HG02885 (cell line): Measurements from ENCODE around the gene PPP2R5D.

ENCODE experiments used
- ATAC-seq: cut with Tn5 transposase; IDR thresholded peaks from one replicate; pipeline ENCODE4 v1.9.1; 2021; ENCODE audit warnings: mild to moderate bottlenecking; ENCODE audit not compliant: unreplicated experiment, poor library complexity

Gene PPP2R5D

DNA sequence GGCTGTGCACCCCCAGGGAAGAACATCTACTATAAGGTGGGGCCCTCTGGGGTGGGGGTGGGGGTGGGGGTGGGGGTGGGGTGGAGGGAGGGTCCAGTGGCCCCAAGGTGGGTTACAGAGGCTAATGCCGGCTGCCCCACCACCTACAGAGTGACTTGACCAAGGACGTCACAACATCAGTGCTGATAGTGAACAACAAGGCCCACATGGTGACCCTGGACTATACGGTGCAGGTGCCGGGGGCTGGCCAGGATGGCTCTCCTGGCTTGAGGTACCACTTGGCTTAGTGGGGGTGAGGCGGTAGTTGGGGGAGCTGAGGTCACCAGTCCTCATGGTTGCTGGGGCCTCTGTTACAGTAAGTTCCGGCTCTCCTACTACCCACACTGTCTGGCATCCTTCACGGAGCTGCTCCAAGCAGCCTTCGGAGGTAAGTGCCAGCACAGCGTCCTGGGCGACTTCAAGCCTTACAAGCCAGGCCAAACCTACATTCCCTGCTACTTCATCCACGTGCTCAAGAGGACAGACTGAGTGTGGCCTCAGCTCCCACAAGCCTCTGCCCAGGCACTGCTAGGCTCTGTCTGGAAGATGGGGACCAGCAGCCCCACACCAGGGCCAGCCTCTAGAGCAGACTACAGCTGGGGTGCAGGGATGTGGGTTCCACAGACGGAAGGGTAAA is 21.1 kb upstream of the PPP2R5D start:
- ATAC-seq = no peak

DNA sequence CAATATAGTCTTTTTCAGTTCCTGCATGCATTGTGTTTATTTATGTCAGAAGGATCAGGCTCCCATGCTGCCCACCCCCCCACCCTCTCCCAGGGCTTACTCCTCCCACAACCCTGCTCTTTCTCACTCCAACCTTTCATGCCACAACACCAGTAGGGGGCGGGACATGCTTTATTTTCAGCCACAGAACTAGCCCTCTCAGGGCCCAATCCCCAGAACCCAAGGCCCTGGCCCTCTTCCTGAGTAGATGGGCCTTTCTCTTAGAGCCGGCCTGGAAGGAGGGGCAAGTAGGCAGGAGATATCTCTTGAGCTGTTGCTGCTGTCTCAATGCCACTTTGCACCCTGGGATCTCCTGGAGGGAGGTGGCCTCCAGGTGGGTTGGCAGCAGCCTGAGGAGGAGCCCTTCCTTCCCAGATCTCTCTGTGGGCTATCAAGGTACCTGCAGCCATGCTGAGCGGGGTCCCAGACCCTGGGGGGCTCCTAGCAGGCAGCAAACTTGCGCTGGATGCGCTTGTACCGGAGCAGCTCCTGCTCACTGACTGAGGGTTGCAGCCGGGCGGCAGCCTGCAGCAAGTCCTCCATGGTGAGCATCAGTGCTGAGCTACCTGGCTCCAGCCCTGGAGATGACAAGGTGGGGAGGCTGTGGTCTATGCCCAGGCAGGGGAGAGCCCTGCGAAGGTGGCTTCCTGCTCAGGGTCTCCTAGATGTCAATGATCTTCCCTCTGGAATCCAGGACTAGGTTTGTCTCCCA is 20.3 kb upstream of the PPP2R5D start:
- no peak for ATAC-seq

DNA sequence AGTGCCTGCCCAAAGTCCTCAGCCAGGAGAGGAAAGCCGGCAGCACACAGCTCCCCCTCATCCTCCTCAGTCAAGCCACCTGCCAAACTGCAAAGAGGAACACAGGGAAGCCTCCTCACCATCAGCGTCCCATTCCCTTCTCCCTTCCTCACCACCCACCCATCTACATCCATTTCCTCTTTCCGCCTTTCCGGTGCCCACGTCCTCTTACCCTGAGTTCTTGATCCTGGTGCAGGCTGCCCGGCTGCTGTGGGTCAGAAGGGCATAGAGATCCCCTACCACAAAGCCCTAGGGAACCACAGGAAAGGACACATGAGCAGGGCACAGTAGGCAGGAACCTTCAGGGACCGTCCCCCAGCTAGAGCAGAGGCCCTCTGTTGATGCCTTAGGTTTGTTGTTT is 17.8 kb upstream of the PPP2R5D start:
- no peak for ATAC-seq

DNA sequence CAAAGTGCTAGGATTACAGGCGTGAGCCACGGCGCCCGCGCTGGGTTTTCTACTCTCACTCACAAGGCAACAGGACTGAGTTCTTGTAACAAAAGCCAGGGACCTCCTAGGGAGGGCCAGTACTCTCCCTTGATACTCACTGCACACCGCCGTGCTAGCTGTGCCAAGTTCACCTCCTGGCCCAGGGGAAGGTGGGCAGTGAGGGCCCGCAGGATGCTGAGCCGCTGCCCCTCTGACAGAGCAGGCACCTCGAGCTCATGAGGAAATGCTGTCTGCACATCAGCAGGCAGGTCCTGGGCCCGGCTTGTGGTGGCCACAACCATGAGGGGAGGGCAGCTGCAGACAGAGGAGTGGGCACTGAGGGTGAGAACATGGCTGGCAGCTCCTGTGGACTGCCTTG is 17.1 kb upstream of the PPP2R5D start:
- no peak for ATAC-seq

DNA sequence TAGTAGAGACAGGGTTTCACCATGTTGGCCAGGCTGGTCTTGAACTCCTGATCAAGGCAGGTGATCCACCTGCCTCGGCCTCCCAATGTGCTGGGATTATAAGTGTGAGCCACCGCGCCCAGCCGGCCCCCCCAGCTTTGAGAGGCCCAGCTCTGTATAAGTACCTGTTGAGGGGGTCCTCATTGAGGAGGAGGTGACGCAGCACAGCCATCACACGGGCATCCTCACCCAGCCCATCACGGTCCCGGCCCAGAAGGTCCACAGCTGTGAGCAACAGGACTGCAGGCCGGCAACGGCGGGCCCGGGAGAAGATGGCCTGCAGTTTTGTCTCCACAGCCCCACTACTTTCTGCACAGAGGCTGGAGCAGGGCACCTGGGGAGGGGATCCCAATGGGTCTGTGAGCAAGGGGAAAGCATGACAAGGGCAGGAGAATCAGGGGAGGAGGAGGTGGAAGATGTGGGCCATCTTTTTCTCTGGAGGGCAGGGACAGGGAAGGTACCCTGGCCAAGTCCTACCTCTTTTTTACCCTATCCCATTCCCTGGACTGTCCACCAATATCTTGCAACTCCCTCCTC is 16.2 kb upstream of the PPP2R5D start:
- no peak for ATAC-seq

DNA sequence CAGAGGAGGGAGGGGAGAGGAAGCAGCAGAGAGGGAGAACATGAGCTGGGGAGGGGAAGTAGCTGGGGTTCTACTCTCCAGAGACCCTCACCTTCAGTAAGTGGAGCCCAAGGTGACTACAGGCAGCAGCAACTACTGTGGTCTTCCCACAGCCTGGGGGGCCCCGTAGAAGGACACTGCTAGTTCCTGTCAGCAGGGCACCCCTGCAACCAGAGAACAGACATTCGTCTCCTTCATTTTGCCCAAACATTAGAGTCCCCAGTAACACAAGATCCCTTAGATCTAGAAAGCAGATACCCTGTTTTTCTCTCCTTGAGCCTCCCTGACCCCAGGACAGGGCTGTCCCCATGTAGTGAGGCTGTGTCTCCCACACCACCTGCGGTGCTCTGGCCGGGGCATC is 15.6 kb upstream of the PPP2R5D start:
- no peak for ATAC-seq

DNA sequence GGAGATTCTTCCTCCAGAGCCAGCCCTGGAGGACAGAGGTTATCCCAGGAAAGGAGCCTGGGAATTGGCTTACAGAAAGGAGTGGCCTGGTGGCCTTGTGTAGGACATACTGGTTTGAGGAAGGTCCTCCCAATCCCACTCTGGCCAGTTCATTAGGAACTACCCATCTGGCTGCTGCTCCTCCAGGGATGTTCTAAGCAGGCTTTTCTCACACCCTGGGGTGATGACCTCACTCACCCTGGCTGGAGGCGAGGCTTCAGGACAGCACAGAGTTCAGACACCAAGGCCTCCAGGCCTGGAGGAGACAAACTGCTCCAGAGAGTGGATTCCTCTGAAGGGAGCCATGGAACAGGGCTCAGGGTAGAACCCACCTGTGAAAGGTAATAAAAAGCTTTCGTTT is 14.9 kb upstream of the PPP2R5D start:
- no peak for ATAC-seq

DNA sequence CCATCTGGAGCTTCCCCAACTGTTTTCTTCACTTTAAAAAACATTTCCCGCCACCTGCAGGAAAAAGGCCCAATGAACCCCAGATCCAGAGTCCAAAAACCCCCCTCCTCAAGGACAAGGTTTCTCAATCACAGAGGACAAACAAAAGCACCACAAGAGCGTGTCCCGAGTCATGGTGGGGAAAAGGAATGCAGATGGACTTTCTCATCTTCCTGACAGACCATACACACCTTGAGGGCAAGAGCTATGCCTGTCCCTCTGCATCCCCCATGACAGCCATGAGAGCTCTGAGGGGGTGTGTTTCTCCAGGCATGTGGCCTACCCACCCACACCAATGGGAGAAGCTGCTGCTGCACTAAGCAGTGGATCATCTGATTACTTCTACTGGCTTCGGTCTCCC is 14.4 kb upstream of the PPP2R5D start:
- no peak for ATAC-seq

DNA sequence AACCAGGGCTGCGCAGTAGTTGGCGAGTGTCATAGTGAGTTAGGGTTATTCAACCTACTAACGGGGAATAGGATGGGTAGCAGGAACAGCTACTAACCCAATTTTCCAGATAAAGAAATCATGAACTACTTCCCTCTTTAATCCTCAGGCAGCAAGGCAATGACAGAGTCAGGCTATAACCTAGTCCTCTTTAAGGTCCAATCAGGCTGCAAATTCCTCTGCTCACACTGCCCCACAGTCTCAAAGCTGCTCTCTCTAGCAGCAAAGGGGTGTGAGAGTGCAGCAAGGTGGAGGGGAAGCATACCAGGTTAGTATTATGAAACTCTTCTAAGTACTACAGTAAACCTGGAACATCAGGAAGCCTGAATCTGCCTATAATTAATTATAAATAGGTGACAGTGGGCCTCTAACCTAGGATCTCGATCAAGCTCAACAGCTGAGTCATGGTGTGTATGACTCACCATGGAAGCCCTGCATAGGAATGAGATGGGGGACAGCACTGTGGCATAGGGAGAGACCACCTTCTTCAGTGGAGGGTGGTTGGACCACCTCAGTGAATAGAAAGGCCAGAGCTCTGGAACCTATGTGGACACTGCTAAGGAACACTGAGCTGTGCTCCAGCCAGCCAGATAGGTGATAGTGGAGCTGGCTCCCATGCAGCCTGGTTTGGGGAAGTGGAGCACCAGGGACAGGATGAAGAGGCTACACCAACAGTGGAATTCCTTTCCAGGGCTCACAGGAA is 13.3 kb upstream of the PPP2R5D start:
- ATAC-seq = no peak

DNA sequence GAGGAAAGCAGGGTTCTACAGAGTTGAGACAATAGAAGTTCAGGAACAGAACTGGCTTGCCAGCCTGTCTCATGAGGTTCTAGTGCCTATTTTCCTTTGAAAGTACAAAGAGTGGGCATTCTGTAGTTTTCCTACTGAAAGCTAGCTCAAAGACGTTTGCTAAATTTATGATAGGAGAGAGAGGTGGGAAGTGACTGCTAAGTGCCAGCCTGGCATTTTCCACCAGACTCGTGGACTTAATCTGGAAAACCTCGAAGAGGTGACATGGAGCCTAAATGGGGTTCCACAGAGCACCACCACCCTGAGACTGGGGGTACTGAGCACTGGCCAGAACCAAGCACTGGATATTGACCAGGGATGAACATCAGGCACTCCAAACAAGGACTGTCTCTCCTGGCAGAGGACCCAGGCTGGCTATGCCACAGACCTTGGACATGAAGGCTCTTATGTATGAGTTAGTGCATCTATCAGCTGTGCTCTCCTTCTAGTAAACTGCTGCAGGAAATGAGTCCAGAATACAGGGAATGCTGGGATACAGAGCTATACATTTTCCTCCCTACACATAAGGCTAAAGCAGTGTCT is 12.5 kb upstream of the PPP2R5D start:
- ATAC-seq = no peak

DNA sequence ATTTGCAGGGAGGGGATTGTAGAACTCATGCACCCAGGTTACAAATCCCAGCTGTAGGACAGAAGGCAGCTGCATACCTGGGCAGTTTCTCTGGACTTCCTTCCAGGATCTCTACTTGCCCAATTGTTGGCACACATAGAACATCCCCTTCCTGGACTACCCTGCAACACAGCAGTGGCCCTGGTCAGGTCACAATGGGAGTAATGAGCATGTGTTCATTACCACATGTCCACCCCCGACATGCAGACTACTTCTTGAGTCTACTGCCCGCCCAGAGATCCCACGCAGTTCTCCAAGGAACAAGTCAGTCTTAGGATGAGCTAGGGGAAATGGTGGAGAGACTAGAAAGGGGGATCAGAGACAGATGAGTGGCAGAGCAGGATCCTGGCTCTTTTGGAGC is 10.4 kb upstream of the PPP2R5D start:
- no peak for ATAC-seq

DNA sequence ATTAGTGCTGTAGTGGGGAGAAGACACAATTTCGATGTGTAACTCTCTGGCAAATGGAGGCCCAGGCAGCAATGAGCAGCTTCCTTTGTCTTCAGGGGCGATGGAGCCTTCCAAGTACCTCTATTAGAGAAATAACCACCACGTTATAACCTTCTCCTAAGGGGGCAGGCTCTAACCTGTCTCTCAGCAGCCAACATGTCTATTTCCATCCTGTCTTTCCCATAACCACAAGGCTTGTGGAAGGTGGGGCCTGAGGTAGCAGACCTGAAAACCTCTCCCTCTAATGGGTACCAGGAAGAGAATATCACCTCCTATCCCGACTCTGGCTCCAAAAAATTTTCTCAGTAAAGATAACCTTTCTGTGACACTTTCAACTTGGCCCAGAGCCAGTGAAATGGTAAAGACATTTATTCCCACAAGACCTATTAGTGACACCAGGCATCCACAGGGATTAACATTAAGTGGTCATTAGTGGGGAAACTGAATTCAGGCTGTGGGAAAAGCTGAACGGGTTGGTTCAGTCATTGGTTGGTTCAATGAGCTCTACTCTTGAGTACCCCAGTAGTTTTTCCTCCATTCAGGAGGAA is 9.4 kb upstream of the PPP2R5D start:
- no peak for ATAC-seq

DNA sequence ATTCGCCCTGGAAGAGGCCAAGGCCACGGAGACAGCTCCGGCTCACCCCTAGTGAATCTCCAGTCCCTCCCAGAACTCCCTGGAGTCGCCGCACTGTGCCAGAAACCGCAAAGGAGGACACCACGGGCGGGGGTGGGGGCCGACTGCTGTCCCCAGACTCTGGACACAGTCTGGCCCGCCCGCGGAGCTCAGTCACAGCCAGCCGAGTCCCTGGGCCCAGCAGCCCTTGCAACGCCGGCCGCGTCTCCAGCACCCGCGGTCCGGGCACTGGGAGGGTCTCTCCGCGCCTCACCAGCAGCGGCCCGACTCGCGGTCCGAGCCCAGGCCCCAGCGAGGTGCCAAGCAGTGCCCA is 5.9 kb upstream of the PPP2R5D start:
- ATAC-seq = peak; percentile 32

DNA sequence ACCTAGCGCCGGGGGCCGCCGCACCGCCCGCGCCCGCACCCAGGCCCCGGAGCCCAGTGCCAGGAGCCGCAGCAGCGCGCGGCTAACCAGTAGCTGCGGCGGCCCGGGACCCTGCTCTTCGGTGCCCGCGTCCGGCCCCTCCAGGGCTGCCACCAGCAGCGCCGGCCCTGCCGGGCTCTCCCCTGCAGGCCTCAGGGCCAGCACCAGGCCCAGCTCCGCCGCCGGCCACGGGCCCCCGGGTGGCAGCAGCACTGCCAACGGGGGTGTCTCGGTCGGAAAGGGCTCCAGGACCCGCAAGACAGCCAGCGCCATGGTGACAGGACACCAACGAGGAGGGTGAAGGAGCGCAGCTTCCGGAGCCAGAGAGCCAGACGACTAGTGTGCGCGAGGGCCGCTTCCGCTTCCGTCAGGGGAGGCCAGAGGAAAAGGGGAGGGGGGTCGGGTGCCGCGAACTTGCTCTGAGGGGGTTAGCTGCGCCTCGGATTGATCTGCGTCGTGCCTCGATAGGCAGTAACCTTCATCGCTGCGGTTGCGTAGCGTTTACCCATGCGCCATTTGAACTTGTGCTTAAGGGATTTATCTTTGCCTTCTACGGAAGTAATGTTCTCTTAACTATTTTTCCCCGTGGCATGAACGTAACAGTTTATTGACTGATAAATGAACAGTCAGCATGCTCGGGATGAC is 5.4 kb upstream of the PPP2R5D start, which contains the start of gene PEX6:
Gene PEX6 (minus strand): TSS at position 343 of the 684 bp plus-strand sequence. CDS start 31 bp downstream, at position 312.
- ATAC-seq = peak; percentile 89

DNA sequence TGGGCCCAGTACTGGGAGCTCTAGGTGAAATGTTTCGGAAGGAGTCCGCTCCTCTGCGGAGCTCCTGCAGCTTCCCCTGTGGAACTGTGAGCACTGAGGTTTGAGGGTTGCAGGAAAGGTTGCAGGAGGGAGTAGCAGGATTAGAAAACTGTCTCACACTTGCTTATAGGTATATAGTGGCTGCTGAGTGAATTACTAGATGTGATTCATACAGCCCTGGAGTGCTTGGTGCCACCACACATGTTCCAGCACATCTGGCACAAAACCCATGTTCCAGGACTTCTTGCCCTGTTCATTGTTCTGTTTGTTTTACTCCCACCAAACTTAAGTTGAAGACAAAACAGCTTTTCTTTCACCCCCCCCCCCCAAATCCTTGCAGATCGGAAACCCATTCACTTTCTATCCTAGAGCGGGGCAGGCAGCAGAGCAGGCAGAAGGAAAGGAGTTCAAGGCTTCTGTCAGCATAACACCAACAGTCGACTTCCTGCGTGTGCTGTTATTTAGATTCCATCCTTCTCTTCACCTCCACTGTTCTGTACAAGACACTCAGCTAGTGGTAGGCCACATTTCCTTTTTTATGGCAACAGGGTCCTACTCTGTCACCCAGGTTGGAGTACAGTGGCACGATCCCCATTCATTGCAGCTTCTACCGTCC is 4.7 kb upstream of the PPP2R5D start:
- no peak for ATAC-seq

DNA sequence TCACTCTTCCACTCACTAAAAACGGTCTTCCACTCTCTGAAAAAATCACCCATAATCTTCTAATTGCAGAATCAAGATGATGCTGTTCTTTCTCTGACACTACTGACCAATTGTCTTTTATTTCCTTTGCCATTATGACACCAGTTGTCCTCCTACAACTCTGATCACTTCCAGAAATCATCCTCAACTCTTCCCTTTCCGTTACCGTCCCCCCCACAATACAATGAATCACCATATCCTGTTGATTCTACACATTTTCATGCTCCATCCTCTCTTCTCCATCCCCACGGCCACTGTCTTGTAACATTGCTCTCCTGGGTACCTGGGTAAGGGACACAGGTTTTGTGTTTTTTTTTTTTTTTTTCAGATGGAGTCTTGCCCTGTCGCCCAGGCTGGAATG is 2.5 kb upstream of the PPP2R5D start:
- no peak for ATAC-seq

DNA sequence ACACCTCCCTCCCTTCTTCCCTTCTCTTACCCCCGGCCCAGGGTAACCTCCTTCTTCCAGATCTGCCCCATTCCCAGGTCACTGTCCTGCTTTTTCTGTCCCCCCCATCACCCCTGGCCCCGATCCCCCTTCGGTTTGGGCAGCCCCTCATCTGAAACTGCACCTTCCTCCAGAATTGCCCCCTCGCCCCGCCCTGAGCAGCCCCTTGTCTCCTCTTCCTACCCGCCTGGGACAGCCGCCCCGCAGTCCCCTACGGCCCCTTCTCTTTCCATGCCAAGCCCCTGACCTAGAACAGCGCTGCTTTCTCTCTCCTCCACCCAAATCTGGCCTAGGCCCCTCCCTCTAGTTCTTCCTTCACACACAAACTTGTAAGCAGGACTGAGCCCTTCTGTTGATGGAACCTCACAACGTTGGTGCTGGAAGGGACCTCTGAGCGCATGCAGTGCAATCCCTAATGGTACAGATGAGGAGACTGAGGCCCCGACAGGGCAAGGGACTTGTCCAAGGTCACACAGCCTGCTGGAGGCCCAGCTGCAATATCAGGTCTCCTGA is 630 bp downstream of the PPP2R5D start:
- no peak for ATAC-seq

DNA sequence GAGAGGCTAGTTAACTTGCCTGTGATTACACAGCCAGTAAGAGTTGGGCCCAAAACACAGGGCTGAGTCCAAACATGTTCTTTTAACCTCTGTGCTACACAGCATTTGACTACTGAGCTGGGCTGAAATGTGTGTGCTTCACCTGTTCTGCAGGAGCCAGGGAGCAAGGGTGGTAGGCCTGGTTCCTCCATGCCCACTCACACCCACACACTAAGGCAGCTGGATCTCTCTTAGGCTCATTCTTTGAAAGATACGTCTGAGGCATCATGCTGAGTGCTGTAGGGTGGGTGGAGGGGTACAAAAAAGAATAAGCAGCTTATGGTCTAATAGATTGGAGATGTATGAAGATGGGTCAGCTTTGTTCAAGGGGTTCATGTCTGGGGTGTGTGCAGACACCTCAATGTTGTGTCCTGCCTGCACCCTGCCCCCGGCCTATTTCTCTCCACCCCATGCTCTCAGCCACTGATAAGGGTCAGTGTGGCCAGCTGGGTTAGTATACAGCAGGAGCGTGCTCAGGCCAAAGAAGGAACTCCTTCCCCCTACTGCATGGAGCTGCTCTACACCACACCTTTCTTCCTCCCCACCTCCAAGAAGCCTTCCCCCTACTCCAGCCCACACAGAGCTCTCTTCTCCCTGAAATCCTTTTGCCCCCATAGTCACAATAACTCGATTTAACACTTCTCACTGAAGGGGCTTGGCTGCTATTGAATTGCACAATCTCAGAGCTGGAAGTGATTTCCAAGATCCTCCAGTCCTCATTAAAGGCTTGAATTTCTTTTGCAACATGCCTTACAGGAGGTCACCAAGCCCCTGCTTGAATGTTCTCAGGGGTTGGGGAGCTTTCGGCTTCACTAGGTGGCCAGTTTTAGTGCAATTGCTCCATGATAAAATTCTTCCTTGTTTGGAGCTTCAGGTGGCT is 3.4 kb downstream of the PPP2R5D start:
- no peak for ATAC-seq
